Right cardiac atrium (tissue), 5 donors: Measurements from ENCODE around the gene GRIFIN. TPM values are rescaled to one million over a fixed set of nuclear protein-coding genes. Genes with fewer than 3 reads are reported as not detected.

ENCODE experiments used
- ATAC-seq, 2 donors: fragments of 200-7000 bp; cut with Tn5 transposase; one replicate each; pipeline versions ENCODE4 v1.8.0 to v1.9.1; 2020; ENCODE audit warnings: moderate library complexity in 2 of 2, mild to moderate bottlenecking in 1 of 2
- DNase-seq, 3 donors: peaks; one replicate each; pipeline ENCODE4 v3.0.0-alpha.2; 2020
- H3K27ac ChIP-seq: one replicate; pipeline ENCODE4 v1.5.1; 2013; ENCODE audit warnings: mild to moderate bottlenecking, low read length, control low read depth, moderate library complexity
- H3K27me3 ChIP-seq: one replicate; pipeline ENCODE4 v1.6.1; 2013; ENCODE audit not compliant: control insufficient read depth, insufficient read depth
- H3K4me1 ChIP-seq: one replicate; pipeline ENCODE4 v1.6.1; 2013; ENCODE audit warnings: low read length; ENCODE audit not compliant: control insufficient read depth, insufficient read depth
- H3K4me3 ChIP-seq: one replicate; pipeline ENCODE4 v1.5.1; 2013; ENCODE audit warnings: low read length, control low read depth
- H3K9me3 ChIP-seq: one replicate; pipeline ENCODE4 v1.6.1; 2013; ENCODE audit warnings: low read length; ENCODE audit not compliant: control insufficient read depth
- WGBS: extraction: QIAGEN DNeasy Blood & Tissue Kit; methylation state at CpG from one replicate; pipeline ENCODE4 v1.1.7; 2013; 5-methylcytosine and 5-hydroxymethylcytosine counted together
- intact Hi-C, 4 donors: fragments of 100-400 bp; cut with DNase I; formaldehyde crosslinking; loops; one replicate each; pipeline versions ENCODE4 v1.11.0 to v1.14.0; 2022 to 2023
- polyA plus RNA-seq: library from polyadenylated mRNA; stranded (reverse); fragments of 200-250 nt; gene quantifications from one replicate; pipeline ENCODE4 v1.2.3, GENCODE V29; 2013
- total RNA-seq, 4 donors: library from RNA; stranded (reverse); fragmentation: NEBNext Ultra II Directional; extraction: Animal tissue kit (Norgen Biotek cat#: 25700); gene quantifications; one replicate each; pipeline ENCODE4 v1.2.1, GENCODE V29; 2021
- donor health status: healthy with polysubstance abuse.
- donor health status: DM: no; HTN: yes; CAD: no.
- donor health status: DM: no; HTN: no; CAD: no.
- donor health status: DM: no; HTN: yes; CAD: no; lungs with severe emphysema.
- donor health status: DM: yes; HTN: yes; CAD: no.

GRIFIN gene
- total and polyA plus RNA-seq, 5 donors = not detected

DNA sequence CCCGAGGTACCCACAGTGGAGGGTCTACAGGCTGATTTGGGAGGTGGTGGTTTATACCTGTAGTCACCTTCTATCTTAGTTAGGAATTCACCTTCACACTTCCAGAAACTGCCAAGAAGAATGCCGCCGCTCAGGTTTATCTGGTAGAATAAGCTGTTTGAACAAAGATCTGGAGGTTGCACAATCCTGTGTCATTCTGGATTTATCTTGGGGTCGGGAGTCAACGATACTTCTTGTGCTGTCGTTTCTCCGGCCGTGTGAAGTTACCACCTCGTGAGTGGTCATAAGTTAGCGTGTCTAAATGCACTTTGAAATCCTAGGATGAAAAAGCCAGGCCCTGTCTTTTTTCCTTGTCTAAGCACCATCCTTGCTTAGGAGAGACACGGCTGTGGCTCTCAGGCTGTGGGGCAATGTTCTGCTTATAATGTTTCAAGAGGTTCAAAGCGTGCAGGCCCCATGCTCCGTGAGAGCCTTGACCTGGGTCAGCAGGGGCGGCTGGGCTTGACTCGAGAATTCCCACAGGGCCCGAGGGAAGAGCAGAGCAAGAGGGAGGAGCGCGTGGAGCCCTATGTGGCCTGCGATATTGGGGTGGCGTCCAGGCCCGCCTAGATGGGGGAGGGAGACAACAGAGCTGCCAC is 35.5 kb downstream of the GRIFIN start:
- Histone ChIP-seq H3K27ac (no peak overlapping the region), H3K9me3 (no peaks in the 10 kb centered on the region), H3K4me1 (peaks cover 3% of the 10 kb centered on the region), H3K4me3 (no peak overlapping the region), H3K27me3 (no peaks in the 10 kb centered on the region)
- intact Hi-C loops = loop anchor here in 1 of 4 donors (10.0 kb wide), 1 partner anchor 244 kb away; the partner anchor contains the start of gene AMZ1
- ATAC-seq (no peak), DNase-seq (peak in 1 of 3 donors; percentile 32)
- 66% methylated on average over 21 of the region's 21 CpGs for WGBS

DNA sequence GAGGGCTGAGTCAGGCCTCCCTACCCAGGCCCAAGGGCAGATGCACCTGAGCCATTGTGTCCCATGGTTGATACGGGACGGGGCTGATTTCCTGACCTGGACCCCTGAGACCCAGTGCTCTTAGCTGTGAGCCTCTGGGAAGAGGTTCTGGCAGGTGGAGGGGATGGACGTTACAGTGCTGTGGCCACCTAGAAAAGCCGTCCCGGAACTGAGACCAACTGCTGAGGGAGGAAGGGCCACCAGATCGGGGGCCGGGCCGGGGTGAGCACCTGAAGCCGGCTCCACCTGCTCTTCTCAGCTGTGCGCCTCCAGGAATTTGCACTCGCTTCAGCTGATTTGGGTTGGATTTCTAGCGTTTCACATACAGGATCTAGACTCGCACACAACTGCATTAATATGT is 37.4 kb downstream of the GRIFIN start:
- H3K4me1 ChIP-seq = peaks cover 3% of the 10 kb centered on the region
- no peaks in the 10 kb centered on the region for H3K9me3 ChIP-seq
- H3K27ac ChIP-seq = no peak overlapping the region
- H3K4me3 ChIP-seq = no peak overlapping the region
- H3K27me3 ChIP-seq = no peaks in the 10 kb centered on the region
- intact Hi-C loops = no loop called here
- ATAC-seq = peak in 1 of 2 donors; percentile 42
- peak in 1 of 3 donors; percentile 29 for DNase-seq
- 93% methylated on average over 13 of the region's 13 CpGs for WGBS

DNA sequence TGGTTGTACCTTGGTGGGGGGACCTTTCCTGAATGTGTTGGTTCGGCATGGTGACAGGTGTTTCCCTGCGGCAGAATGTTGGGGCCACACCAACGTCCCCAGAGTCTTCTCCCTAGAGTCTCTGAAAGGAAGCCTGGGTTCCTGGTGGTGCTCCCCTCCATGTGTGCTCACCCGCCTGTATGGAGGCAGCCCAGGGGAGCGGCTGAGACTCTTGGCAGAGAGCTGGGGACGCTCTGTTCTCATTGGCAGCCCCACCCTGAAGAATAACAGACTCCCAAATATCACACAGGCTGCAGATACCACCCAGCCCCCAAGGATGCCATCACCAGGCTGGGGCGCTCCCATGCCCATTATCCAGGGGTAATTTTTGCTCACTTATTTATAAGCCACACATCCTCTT is 38.0 kb downstream of the GRIFIN start:
- Histone ChIP-seq H3K27ac (no peak overlapping the region), H3K4me3 (no peak overlapping the region), H3K9me3 (no peaks in the 10 kb centered on the region), H3K27me3 (no peaks in the 10 kb centered on the region), H3K4me1 (peaks cover 3% of the 10 kb centered on the region)
- intact Hi-C loops = no loop called here
- 73% methylated on average over 7 of the region's 7 CpGs for WGBS
- DNase-seq (peak; percentile 42 to 76 (median 57)), ATAC-seq (peak; percentile 72 to 94)

DNA sequence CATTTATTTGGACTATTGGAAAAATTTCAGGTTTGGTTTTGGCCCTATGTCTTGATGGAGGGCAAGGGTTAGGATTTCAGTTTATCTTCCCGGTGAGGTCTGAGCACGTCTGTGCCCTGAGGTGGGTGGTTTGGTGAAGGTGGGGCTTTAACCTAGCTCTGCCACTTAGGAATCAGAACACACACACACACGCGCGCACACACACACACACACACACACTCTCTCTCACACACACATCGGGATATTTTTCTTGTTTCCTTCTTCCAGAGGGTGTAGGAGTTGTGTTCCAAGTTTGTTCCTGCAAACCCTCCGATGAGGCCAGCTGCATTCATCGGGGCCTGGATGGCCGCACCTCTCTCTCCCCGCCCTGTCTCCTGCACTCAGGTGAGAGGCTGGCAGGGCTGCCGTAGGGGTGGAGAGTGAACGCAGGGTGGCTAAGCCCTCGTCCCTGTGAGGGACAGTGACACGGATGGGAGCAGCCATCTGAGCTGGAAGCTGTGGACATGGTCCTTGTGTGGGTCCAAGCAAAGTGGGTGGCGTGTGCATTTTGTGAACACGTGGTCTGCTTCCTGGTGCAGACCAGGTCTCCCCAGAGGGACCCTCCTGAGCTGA is 38.6 kb downstream of the GRIFIN start:
- 86% methylated on average over 16 of the region's 16 CpGs for WGBS
- peak in 1 of 2 donors; percentile 3 for ATAC-seq
- H3K27ac ChIP-seq = no peak overlapping the region

DNA sequence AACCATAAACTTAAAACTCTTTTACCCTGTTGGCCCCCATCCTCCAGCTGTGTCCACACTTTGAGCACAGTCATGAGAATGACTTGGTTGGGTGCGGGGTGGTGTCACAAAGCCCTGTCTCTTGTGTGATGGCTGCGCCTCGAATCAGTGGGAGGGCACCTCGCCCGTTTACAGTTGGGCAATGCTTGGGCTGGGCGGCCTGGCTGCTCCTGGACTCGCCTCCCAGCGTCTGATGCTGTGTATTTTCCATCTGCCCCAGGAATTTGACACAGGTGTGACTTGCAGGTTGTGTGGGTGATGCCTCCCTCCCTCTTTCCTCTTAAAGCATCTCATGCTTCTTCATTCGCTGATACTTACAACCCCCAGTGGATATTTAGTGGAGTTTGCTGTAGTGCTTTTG is 39.1 kb downstream of the GRIFIN start:
- peak in 2 of 3 donors; percentile 36 to 56 for DNase-seq
- intact Hi-C loops = no loop called here
- Histone ChIP-seq H3K9me3 (no peaks in the 10 kb centered on the region), H3K27ac (no peak overlapping the region), H3K27me3 (no peaks in the 10 kb centered on the region), H3K4me3 (no peak overlapping the region), H3K4me1 (peaks cover 3% of the 10 kb centered on the region)
- no peak for ATAC-seq
- WGBS = 90% methylated on average over 9 of the region's 9 CpGs

More for the DNA sequence above, 38.6 kb downstream of the GRIFIN start:
- peak in 1 of 3 donors; percentile 31 for DNase-seq
- intact Hi-C loops = no loop called here
- no peaks in the 10 kb centered on the region for H3K9me3 ChIP-seq
- H3K4me1 ChIP-seq = peaks cover 3% of the 10 kb centered on the region
- H3K4me3 ChIP-seq = no peak overlapping the region
- no peaks in the 10 kb centered on the region for H3K27me3 ChIP-seq

DNA sequence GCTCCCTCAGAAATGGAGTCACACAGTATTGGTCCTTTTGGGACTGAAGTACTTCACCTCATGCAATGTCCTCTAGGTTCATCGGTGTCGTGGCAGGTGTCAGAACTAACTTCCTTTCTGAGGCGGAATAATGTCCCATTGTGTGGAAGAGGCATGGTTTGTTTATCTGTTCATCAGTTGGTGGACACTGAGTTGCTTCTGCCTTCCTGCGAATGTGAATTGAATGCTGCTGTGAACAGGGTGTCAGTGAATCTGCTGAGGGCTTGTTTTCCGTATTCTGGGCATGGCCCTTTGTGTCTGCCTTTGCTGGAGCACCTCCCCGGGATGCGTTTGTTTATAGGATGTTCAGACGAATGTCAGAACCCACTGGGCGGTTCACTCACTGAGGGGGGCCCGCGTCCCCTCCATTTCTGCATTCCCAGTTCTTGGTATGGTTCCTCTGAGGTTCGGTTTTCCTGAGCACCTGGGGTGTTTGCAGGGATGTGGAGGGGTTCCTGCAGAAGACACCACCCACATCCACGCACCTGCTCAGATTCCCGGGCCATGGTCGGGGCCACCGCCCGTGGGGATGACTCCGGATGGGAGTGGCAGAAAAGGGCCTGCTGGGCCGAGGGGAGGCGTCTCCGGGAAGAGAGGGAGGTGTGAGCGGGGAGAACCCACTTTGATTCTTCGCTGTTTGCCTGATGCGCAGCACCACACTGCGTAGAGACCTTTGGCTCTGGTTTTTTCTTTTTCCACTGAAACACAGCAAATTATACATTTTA is 39.7 kb downstream of the GRIFIN start:
- H3K27me3 ChIP-seq = no peaks in the 10 kb centered on the region
- intact Hi-C loops = no loop called here
- H3K9me3 ChIP-seq = no peaks in the 10 kb centered on the region
- H3K4me3 ChIP-seq = no peak overlapping the region
- no peak for ATAC-seq
- peaks cover 3% of the 10 kb centered on the region for H3K4me1 ChIP-seq
- no peak overlapping the region for H3K27ac ChIP-seq
- 89% methylated on average over 25 of the region's 25 CpGs for WGBS
- peak in 1 of 3 donors; percentile 40 for DNase-seq

DNA sequence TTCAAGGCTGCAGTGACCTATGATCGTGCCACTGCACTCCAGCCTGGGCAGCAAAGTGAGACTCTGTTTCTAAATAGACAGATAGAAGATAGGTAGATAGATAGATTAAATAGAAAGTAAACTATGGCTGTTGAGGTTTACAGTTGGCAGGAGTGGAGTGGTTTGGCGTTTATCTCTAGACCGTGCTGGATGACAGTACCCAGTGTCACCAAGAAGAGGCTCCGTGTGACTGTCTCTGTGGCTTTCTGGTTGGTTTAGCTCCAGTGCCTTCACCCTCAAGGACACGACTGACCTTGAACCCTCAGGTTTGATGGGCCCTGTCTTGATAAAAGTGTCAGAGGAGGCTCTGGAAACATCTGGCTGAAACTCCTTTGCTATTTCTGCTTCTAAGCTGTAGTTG is 41.1 kb downstream of the GRIFIN start:
- no peaks in the 10 kb centered on the region for H3K27me3 ChIP-seq

DNA sequence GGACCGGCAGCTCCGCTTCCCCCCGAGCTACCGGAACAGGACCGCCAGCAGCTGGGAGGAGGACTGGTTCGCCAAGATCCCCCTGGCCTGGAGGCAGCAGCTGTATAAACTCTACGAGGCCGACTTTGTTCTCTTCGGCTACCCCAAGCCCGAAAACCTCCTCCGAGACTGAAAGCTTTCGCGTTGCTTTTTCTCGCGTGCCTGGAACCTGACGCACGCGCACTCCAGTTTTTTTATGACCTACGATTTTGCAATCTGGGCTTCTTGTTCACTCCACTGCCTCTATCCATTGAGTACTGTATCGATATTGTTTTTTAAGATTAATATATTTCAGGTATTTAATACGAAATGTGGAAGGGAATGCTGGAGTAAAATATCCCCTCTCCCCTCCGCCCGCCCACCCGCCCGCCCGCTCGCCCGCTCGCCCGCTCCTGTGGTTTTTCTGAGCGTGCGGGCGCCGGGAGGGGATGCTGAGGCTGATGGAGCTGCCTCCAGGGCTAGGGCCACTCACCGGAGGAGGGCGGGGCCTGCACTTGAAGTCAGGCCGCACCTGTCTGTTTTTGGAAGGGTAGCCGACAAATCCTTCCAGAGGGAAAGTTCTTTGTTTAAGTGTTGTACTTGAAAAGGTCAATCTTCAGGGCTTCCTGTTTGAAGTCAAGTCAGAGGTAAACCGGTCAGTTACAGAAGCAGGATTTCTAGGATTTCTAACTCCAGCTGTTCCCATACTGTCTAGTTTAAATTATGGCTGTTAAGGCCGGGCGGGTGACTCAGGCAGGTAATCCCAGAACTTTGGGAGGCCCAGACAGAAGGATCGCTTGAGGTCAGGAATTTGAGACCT is 42.3 kb downstream of the GRIFIN start:
- Histone ChIP-seq H3K4me3 (no peak overlapping the region), H3K27ac (no peak overlapping the region), H3K27me3 (no peaks in the 10 kb centered on the region), H3K4me1 (peaks cover 3% of the 10 kb centered on the region), H3K9me3 (no peaks in the 10 kb centered on the region)
- DNase-seq (peak in 1 of 3 donors; percentile 31), ATAC-seq (no peak)
- intact Hi-C loops = no loop called here
- WGBS = 96% methylated on average over 42 of the region's 42 CpGs

More for the DNA sequence above, 41.1 kb downstream of the GRIFIN start:
- Histone ChIP-seq H3K4me1 (peaks cover 3% of the 10 kb centered on the region), H3K9me3 (no peaks in the 10 kb centered on the region), H3K27ac (peak overlapping the region; percentile 21), H3K4me3 (no peak overlapping the region)
- ATAC-seq = peak in 1 of 2 donors; percentile 39
- no peak for DNase-seq
- intact Hi-C loops = no loop called here
- 65% methylated on average over 5 of the region's 5 CpGs for WGBS

DNA sequence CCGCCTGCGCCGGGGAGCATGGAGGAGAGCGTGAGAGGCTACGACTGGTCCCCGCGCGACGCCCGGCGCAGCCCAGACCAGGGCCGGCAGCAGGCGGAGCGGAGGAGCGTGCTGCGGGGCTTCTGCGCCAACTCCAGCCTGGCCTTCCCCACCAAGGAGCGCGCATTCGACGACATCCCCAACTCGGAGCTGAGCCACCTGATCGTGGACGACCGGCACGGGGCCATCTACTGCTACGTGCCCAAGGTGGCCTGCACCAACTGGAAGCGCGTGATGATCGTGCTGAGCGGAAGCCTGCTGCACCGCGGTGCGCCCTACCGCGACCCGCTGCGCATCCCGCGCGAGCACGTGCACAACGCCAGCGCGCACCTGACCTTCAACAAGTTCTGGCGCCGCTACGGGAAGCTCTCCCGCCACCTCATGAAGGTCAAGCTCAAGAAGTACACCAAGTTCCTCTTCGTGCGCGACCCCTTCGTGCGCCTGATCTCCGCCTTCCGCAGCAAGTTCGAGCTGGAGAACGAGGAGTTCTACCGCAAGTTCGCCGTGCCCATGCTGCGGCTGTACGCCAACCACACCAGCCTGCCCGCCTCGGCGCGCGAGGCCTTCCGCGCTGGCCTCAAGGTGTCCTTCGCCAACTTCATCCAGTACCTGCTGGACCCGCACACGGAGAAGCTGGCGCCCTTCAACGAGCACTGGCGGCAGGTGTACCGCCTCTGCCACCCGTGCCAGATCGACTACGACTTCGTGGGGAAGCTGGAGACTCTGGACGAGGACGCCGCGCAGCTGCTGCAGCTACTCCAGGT is 43.1 kb downstream of the GRIFIN start:
- ATAC-seq = peak; percentile 14 to 29

DNA sequence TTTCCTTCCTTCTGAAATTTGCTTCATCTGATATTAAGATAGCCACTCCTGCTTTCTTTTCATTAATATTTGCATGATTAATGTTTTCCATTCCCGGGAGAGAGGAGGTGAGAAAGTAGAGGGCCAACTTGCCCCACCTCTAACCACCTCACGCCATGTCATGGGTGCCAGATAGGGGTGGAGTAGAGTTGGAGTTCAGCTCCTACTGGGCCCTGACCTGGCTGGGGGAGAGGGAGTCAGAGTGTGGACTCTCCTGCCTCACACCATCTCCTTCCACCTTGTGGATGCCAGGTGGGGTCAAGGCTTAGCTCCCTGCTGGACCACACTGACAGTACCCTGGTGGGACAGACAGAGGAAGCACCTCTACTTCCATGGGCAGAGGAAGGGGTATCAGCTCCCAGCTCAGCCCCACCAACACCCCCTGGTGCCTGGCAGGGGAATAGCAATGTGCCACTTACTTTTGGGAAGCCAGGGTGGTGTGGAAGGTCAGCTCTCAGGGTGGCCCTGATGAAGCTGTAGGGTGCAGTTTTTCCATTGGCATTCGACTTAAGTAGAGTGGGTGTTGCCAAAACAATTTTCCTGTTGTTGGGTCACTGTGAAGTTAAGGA is 44.8 kb downstream of the GRIFIN start:
- no peak for DNase-seq
- H3K9me3 ChIP-seq = no peaks in the 10 kb centered on the region
- no peaks in the 10 kb centered on the region for H3K4me1 ChIP-seq
- H3K27ac ChIP-seq = no peak overlapping the region
- H3K4me3 ChIP-seq = no peak overlapping the region
- intact Hi-C loops = no loop called here
- peak in 1 of 2 donors; percentile 26 for ATAC-seq
- 85% methylated on average over 3 of the region's 3 CpGs for WGBS
- no peaks in the 10 kb centered on the region for H3K27me3 ChIP-seq

More for the DNA sequence above, 43.1 kb downstream of the GRIFIN start:
- Histone ChIP-seq H3K4me3 (no peak overlapping the region), H3K27me3 (no peaks in the 10 kb centered on the region), H3K27ac (no peak overlapping the region), H3K9me3 (no peaks in the 10 kb centered on the region), H3K4me1 (no peaks in the 10 kb centered on the region)
- intact Hi-C loops = no loop called here
- 98% methylated on average over 85 of the region's 85 CpGs for WGBS
- no peak for DNase-seq
